ENCODE results near the gene IBA57.

The IBA57 gene

GRCh38 chr1:228155596-228156514 lies 9.7 kb upstream of the IBA57 start:
- no peak for DNase-seq (ENCODE audit: low read depth in 1 of 2, low spot score in 1 of 2)

GRCh38 chr1:228156515-228156881 lies 9.1 kb upstream of the IBA57 start:
- DNase-seq (ENCODE audit: low read depth in 1 of 2, low spot score in 1 of 2): no peak

GRCh38 chr1:228156941-228157728 lies 8.5 kb upstream of the IBA57 start:
- DNase-seq (ENCODE audit: low read depth in 1 of 2, low spot score in 1 of 2): no peak

DNA sequence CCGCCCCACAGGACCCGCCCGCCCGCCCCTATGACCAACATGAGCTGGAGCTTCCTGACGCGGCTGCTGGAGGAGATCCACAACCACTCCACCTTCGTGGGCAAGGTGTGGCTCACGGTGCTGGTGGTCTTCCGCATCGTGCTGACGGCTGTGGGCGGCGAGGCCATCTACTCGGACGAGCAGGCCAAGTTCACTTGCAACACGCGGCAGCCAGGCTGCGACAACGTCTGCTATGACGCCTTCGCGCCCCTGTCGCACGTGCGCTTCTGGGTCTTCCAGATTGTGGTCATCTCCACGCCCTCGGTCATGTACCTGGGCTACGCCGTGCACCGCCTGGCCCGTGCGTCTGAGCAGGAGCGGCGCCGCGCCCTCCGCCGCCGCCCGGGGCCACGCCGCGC lies 7.9 kb upstream of the IBA57 start:
- no peak for DNase-seq (ENCODE audit: low read depth in 1 of 2, low spot score in 1 of 2)

DNA sequence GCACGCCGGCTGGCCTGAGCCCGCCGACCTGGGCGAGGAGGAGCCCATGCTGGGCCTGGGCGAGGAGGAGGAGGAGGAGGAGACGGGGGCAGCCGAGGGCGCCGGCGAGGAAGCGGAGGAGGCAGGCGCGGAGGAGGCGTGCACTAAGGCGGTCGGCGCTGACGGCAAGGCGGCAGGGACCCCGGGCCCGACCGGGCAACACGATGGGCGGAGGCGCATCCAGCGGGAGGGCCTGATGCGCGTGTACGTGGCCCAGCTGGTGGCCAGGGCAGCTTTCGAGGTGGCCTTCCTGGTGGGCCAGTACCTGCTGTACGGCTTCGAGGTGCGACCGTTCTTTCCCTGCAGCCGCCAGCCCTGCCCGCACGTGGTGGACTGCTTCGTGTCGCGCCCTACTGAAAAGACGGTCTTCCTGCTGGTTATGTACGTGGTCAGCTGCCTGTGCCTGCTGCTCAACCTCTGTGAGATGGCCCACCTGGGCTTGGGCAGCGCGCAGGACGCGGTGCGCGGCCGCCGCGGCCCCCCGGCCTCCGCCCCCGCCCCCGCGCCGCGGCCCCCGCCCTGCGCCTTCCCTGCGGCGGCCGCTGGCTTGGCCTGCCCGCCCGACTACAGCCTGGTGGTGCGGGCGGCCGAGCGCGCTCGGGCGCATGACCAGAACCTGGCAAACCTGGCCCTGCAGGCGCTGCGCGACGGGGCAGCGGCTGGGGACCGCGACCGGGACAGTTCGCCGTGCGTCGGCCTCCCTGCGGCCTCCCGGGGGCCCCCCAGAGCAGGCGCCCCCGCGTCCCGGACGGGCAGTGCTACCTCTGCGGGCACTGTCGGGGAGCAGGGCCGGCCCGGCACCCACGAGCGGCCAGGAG lies 7.2 kb upstream of the IBA57 start:
- DNase-seq (ENCODE audit: low read depth in 1 of 2, low spot score in 1 of 2): no peak

GRCh38 chr1:228159008-228159665 lies 6.5 kb upstream of the IBA57 start:
- DNase-seq (ENCODE audit: low read depth in 1 of 2, low spot score in 1 of 2): no peak

GRCh38 chr1:228160201-228160761 lies 5.3 kb upstream of the IBA57 start:
- DNase-seq (ENCODE audit: low read depth in 1 of 2, low spot score in 1 of 2): no peak

DNA sequence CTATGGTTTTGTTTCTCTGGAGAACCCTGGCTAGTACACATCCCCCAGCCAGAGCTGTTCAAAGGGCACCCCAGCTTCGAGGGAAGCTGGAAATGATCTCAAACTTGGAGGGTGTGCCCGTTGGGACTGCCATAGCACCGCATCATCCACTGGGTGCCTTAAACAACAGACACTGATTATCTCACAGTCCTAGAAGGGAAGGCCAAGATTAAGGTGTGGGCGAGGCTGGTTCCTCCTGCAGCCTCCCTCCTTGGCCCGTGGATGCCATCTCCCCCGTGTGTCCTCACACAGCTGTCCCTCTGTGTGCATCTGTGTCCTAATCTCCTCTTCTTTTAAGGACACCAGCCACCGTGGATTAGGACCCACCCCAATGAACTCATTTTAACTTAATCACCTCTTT lies 4.2 kb upstream of the IBA57 start:
- no peak for DNase-seq (ENCODE audit: low read depth in 1 of 2, low spot score in 1 of 2)

DNA sequence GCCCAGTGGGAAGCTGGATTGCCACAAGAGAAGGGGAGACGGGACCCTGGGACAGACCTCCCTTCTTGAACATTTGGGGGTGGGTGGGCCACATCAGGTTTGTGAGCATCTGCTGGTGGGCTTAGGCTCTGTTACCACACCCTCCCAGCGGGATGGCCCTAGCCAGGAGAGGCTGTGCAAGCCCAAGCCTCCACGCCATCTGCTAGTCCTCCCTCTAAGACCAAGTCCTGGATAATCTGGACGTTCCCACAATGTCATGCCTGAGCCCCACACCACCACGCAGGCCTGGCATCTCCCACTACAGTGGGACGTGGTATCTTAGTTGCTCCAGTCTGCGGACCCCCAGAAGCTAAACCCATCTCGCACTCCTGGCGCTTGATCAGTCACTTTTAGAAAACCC lies 3.7 kb upstream of the IBA57 start:
- no peak for DNase-seq (ENCODE audit: low read depth in 1 of 2, low spot score in 1 of 2)

GRCh38 chr1:228162286-228163006 lies 3.2 kb upstream of the IBA57 start:
- DNase-seq (ENCODE audit: low read depth in 1 of 2, low spot score in 1 of 2): no peak

- no peak for DNase-seq (ENCODE audit: low read depth in 1 of 2, low spot score in 1 of 2)
Measured at GRCh38 chr1:228163007-228163753, 2.4 kb upstream of the IBA57 start.

GRCh38 chr1:228163776-228164519 lies 1.7 kb upstream of the IBA57 start:
- DNase-seq (ENCODE audit: low read depth in 1 of 2, low spot score in 1 of 2): no peak

DNA sequence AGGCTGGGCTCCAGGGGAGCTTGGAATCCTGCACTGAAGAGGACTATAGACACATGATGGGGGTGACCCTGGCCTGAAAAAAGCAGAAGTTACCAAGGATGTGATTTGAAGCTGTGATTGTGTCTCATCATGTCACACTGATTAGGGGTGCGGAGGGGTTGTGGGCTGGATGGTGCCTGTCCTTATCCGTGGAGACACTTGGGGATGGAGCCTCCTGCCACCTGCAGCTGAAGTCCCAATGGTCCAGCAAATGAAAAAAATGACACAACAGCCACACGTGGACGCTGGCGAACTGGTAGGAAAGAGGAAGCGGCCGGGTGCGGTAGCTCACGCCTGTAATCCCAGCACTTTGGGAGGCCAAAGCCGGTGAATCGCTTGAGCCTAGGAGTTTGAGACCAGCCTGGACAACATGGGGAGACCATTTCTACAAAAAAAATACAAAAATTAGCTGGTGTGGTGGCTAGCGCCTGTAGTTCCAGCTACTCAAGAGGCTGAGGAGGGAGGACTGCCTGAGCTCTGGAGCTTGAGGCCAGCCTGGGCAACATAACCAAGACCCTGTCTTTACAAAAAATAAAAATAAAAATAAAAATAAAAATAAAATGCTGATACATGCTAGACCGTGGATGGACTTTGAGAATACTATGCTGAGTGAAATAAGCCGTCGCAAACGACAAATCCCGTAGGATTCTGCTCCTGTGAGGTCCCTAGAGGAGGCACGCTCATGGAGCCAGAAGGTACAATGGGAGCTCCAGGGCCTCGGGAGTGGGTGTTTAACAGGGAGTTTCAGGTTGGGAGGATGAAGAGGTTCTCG lies 838 bp upstream of the IBA57 start:
- DNase-seq (ENCODE audit: low read depth in 1 of 2, low spot score in 1 of 2): no peak

DNA sequence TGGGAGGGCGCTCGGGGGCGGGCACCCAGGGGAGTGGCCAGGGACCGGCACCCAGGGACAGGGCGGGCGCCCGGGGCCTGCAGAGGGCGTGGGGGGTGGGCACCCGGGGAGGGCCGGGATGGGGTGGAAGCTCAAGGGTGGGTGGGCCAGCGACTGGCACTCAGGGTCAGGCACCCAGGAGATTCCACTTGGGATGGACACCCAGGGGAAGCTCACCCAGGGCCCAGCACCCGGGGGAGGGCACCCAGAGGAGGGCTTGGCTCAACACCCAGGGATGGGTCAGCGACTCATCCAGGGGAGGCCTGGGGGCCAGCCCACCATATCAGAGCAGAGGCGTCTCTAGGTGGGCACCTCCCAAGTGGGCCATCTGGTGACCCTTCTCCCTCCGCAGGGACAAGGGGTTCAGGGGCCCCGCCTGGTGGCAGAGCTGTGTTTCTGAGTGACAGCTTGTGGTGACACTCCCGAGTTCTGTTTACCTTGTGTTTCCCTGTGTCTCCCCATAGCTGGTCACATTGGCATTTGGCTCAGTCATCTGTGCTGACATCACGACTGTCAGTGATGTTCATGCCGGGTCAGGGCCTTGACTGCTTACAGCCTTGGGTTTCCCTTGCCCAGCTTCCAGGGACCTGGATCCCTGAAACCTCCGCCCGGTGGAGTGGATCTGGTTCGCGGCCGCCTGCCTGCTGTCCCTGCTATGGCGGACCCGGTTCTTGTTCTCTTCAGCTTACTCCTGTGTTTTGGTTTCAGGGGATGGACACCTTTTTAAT lies 749 bp downstream of the IBA57 start:
- DNase-seq (ENCODE audit: low read depth in 1 of 2, low spot score in 1 of 2): no peak

GRCh38 chr1:228168563-228169270 lies 3.1 kb downstream of the IBA57 start:
- DNase-seq (ENCODE audit: low read depth in 1 of 2, low spot score in 1 of 2): no peak

GRCh38 chr1:228169345-228169744 lies 3.7 kb downstream of the IBA57 start:
- no peak for DNase-seq (ENCODE audit: low read depth in 1 of 2, low spot score in 1 of 2)
